A673 (cell line): ENCODE data around the gene NECTIN1.

ENCODE experiments used
- CTCF ChIP-seq: fragments of 300-800, 200-600 bp; sonication (generic); conservative IDR thresholded peaks from 2 replicates; pipeline ENCODE4 v1.5.1; 2017; ENCODE audit warnings: low read depth, mild to moderate bottlenecking, antibody characterized with exemption, low read length, moderate library complexity, mixed read lengths
- EZH2 ChIP-seq: fragments of 200-600 bp; sonication (generic); IDR thresholded peaks from 2 replicates; pipeline ENCODE4 v1.6.1; 2017; ENCODE audit warnings: borderline replicate concordance, low read depth, mild to moderate bottlenecking, mixed read lengths, antibody characterized with exemption, low read length; ENCODE audit not compliant: poor library complexity, severe bottlenecking

- no peak for TF ChIP-seq CTCF
- no peak for TF ChIP-seq EZH2
Measured at GRCh38 chr11:119714189-119714588, 14.8 kb downstream of the NECTIN1 start.
